Spleen (tissue), 11 donors: Measurements from ENCODE around the gene ABCC1. TPM values are rescaled to one million over a fixed set of nuclear protein-coding genes. Genes with fewer than 3 reads are reported as not detected.

Experiments used
- DNase-seq: peaks from one replicate; pipeline ENCODE4 v3.0.0-alpha.2; 2020
- H3K27ac ChIP-seq, 8 donors: fragments of 200-600 bp; sonication (generic) in 7 of 8; 1 replicate in 4 of 8; 2 replicates in 4 of 8; pipeline versions ENCODE4 v1.5.0 to v1.8.0; 2016 to 2021; ENCODE audit warnings: inconsistent platforms in 4 of 8, mild to moderate bottlenecking in 4 of 8, moderate library complexity in 1 of 8
- H3K27me3 ChIP-seq, 7 donors: fragments of 200-600 bp; sonication (generic) in 6 of 7; replicated peaks in 1 of 7; 1 replicate in 4 of 7; 2 replicates in 3 of 7; pipeline versions ENCODE4 v1.5.0 to v1.8.0; 2016 to 2021; ENCODE audit warnings: inconsistent platforms in 3 of 7, mild to moderate bottlenecking in 1 of 7
- H3K36me3 ChIP-seq, 6 donors: fragments of 200-600 bp; sonication (generic) in 5 of 6; 1 replicate in 4 of 6; 2 replicates in 2 of 6; pipeline versions ENCODE4 v1.5.0 to v1.8.0; 2016 to 2021; ENCODE audit warnings: inconsistent platforms in 2 of 6
- H3K4me1 ChIP-seq, 6 donors: fragments of 200-600 bp; sonication (generic) in 5 of 6; 1 replicate in 3 of 6; 2 replicates in 3 of 6; pipeline versions ENCODE4 v1.5.0 to v1.8.0; 2016 to 2021; ENCODE audit warnings: inconsistent platforms in 3 of 6
- H3K4me3 ChIP-seq, 8 donors: fragments of 200-600 bp; sonication (generic) in 7 of 8; 1 replicate in 4 of 8; 2 replicates in 4 of 8; pipeline versions ENCODE4 v1.5.0 to v1.8.0; 2016 to 2021; ENCODE audit warnings: inconsistent platforms in 4 of 8, mild to moderate bottlenecking in 4 of 8, moderate library complexity in 2 of 8
- H3K9me3 ChIP-seq, 8 donors: fragments of 200-600 bp; sonication (generic) in 7 of 8; 1 replicate in 4 of 8; 2 replicates in 4 of 8; pipeline versions ENCODE4 v1.5.0 to v1.8.0; 2016 to 2021; ENCODE audit warnings: inconsistent platforms in 4 of 8
- POLR2A ChIP-seq, 3 donors: fragments of 450-650 bp; IDR thresholded peaks; one replicate each; pipeline ENCODE4 v1.5.1; 2017; ENCODE audit warnings: antibody characterized with exemption in 3 of 3, mild to moderate bottlenecking in 1 of 3
- POLR2AphosphoS5 ChIP-seq, 3 donors: sonication (generic); formaldehyde crosslinking; IDR thresholded peaks; one replicate each; pipeline ENCODE4 v1.5.1; 2017; ENCODE audit warnings: antibody characterized with exemption in 3 of 3
- WGBS, 5 donors: extraction: QIAGEN DNeasy Blood & Tissue Kit in 3 of 5; methylation state at CpG; one replicate each; pipeline versions ENCODE4 v1.1.5 to v1.1.7; 2013 to 2018; 5-methylcytosine and 5-hydroxymethylcytosine counted together
- intact Hi-C: fragments of 100-400 bp; cut with DNase I; formaldehyde crosslinking; loops from one replicate; pipeline ENCODE4 v1.15.0; 2023; ENCODE audit warnings: low total_unique reads
- polyA plus RNA-seq, 3 donors: library from polyadenylated mRNA; stranded (reverse); fragments of 200-250 nt; gene quantifications; one replicate each; pipeline ENCODE4 v1.2.1, GENCODE V29; 2013
- total RNA-seq, 7 donors: library from RNA; depleted of rRNA in 3 of 7; stranded (reverse); fragments of >200 nt in 3 of 7; fragmentation: NEBNext Ultra II Directional in 4 of 7; extraction: Animal tissue kit (Norgen Biotek cat#: 25700) in 4 of 7; gene quantifications; one replicate each; pipeline versions ENCODE4 v1.1.0 to v1.2.1, GENCODE V29; 2016 to 2021
- TF ChIP-seq, protein P1 (sequence below), 11 experiments: fragments of 200-600 bp in 7 of 11; fragments of 450-650 bp in 4 of 11; sonication (generic) in 4 of 11; IDR thresholded peaks in 8 of 11; conservative IDR thresholded peaks in 3 of 11; 1 replicate in 7 of 11; 2 replicates in 4 of 11; pipeline versions ENCODE4 v1.4.0 to v1.8.0; 2016 to 2021; ENCODE audit warnings: antibody characterized with exemption in 11 of 11, inconsistent platforms in 4 of 11, mild to moderate bottlenecking in 1 of 11
- donor health status: healthy with polysubstance abuse.
- donor health status: DM: no; HTN: no; CAD: no; lungs with moderate emphysema.
- donor health status: DM: no; HTN: no; CAD: no.
- donor health status: Bipolar disorder and iron deficiency.
- donor health status: healthy.
- donor health status: DM: no; HTN: no; CAD: no.
- donor health status: DM: yes; HTN: yes; CAD: no.

Gene ABCC1
- total and polyA plus RNA-seq, 10 donors: 7.8 to 65.7 (median 52.5) TPM

- WGBS, 5 donors: 80 to 97% (median 83%) methylated on average over 8 of the region's 8 CpGs
- H3K36me3 ChIP-seq: peaks cover 0 to 22% (median 18%) of the 10 kb centered on the region in 6 donors
- peaks cover 0 to 52% (median 29%) of the 10 kb centered on the region in 6 donors for H3K4me1 ChIP-seq
- no peaks in the 10 kb centered on the region for H3K27me3 ChIP-seq
- TF ChIP-seq POLR2A (IDR thresholded peaks at IDR 0.05): no peak
- TF ChIP-seq POLR2AphosphoS5 (IDR thresholded peaks at IDR 0.05): no peak
- TF ChIP-seq, protein P1, sequence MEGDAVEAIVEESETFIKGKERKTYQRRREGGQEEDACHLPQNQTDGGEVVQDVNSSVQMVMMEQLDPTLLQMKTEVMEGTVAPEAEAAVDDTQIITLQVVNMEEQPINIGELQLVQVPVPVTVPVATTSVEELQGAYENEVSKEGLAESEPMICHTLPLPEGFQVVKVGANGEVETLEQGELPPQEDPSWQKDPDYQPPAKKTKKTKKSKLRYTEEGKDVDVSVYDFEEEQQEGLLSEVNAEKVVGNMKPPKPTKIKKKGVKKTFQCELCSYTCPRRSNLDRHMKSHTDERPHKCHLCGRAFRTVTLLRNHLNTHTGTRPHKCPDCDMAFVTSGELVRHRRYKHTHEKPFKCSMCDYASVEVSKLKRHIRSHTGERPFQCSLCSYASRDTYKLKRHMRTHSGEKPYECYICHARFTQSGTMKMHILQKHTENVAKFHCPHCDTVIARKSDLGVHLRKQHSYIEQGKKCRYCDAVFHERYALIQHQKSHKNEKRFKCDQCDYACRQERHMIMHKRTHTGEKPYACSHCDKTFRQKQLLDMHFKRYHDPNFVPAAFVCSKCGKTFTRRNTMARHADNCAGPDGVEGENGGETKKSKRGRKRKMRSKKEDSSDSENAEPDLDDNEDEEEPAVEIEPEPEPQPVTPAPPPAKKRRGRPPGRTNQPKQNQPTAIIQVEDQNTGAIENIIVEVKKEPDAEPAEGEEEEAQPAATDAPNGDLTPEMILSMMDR (IDR thresholded peaks at IDR 0.05 in 8 of 11, conservative IDR thresholded peaks at IDR 0.05 in 3 of 11): no peak
- H3K9me3 ChIP-seq: no peaks in the 10 kb centered on the region
- intact Hi-C loops: no loop called here
- no peak overlapping the region for H3K4me3 ChIP-seq
- no peak overlapping the region for H3K27ac ChIP-seq
- no peak for DNase-seq
These were observed 56.3 kb downstream of the ABCC1 start for GRCh38 chr16:16005721-16006120.

DNA sequence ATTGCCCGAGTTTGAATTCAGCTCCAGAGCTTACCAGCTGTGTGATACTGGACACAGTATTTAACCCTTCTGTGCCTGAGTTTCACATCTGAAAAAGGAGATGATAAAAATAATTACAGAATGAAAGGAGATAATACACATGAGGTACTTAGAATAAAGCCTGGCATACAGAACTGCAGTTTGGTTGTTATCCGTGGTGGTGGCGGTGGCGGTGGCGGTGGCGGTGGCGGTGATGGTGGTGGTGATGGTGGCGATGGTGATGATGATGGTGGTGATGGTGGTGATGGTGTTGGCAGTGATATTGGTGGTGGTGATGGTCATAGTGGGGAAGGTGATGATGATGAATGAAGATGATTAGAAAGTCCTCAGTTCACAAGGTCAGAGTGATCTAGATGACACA lies 57.2 kb downstream of the ABCC1 start:
- 68 to 86% (median 82%) methylated on average over 8 of the region's 8 CpGs for WGBS, 5 donors
- H3K36me3 ChIP-seq: peaks cover 0 to 31% (median 22%) of the 10 kb centered on the region in 6 donors
- no peaks in the 10 kb centered on the region for H3K27me3 ChIP-seq
- peaks cover 0 to 43% (median 28%) of the 10 kb centered on the region in 6 donors for H3K4me1 ChIP-seq
- no peak overlapping the region for H3K4me3 ChIP-seq
- no peak for DNase-seq
- H3K9me3 ChIP-seq: no peaks in the 10 kb centered on the region
- H3K27ac ChIP-seq: peak overlapping the region in 6 of 8 donors; percentile 58 to 86 (median 76)
- TF ChIP-seq, protein P1 (IDR thresholded peaks at IDR 0.05 in 8 of 11, conservative IDR thresholded peaks at IDR 0.05 in 3 of 11): no peak
- no peak for TF ChIP-seq POLR2AphosphoS5 (IDR thresholded peaks at IDR 0.05)
- no peak for TF ChIP-seq POLR2A (IDR thresholded peaks at IDR 0.05)
- intact Hi-C loops: no loop called here

DNA sequence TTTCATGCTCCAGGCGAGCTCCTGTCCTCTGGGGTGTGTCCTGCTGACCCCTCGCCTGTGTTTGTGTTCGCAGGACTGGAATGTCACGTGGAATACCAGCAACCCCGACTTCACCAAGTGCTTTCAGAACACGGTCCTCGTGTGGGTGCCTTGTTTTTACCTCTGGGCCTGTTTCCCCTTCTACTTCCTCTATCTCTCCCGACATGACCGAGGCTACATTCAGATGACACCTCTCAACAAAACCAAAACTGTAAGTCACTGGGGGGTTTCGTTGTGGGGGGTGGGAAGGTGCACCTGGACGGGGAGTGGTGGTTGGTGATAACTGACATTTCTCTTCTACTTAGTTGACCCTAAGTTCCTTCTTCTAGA lies 58.3 kb downstream of the ABCC1 start:
- DNase-seq: no peak
- WGBS, 5 donors: 32 to 54% (median 38%) methylated on average over 11 of the region's 11 CpGs
- Histone ChIP-seq H3K27ac (peak overlapping the region; percentile 42 to 86 (median 74)), H3K9me3 (no peaks in the 10 kb centered on the region), H3K36me3 (peaks cover 0 to 42% (median 30%) of the 10 kb centered on the region in 6 donors), H3K4me1 (peaks cover 0 to 38% (median 28%) of the 10 kb centered on the region in 6 donors), H3K4me3 (peak overlapping the region in 1 of 8 donors; percentile 15), H3K27me3 (no peaks in the 10 kb centered on the region)
- intact Hi-C loops: no loop called here
- TF ChIP-seq POLR2A (IDR thresholded peaks at IDR 0.05): no peak
- TF ChIP-seq POLR2AphosphoS5 (IDR thresholded peaks at IDR 0.05): no peak
- TF ChIP-seq, protein P1 (IDR thresholded peaks at IDR 0.05 in 8 of 11, conservative IDR thresholded peaks at IDR 0.05 in 3 of 11): no peak

DNA sequence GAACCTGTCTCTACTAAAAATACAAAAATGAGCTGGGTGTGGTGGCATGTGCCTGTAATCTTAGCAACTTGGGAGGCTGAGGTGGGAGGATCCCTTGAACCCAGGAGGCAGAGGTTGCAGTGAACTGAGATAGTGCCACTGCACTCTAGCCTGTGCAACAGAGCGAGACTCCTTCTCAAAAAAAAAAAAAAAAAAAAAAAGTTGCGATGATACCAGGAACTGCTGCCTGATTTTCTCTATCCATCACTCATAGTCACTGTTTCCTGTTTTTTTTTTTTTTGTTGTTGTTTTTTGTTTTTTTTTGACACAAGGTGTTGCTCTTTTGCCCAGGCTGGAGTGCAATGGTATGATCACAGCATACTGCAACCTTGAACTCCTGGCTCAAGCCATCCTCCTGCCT lies 59.2 kb downstream of the ABCC1 start:
- H3K4me1 ChIP-seq: peaks cover 0 to 38% (median 28%) of the 10 kb centered on the region in 6 donors

More for the DNA sequence above, 59.2 kb downstream of the ABCC1 start:
- intact Hi-C loops: no loop called here
- 70 to 83% (median 72%) methylated on average over 2 of the region's 2 CpGs for WGBS, 5 donors
- H3K36me3 ChIP-seq: peaks cover 0 to 51% (median 37%) of the 10 kb centered on the region in 6 donors
- H3K27ac ChIP-seq: peak overlapping the region in 5 of 8 donors; percentile 58 to 86 (median 78)
- TF ChIP-seq POLR2A (IDR thresholded peaks at IDR 0.05) (no peak), POLR2AphosphoS5 (IDR thresholded peaks at IDR 0.05) (no peak)
- TF ChIP-seq, protein P1 (IDR thresholded peaks at IDR 0.05 in 8 of 11, conservative IDR thresholded peaks at IDR 0.05 in 3 of 11): no peak
- peak overlapping the region in 1 of 8 donors; percentile 15 for H3K4me3 ChIP-seq
- DNase-seq: no peak
- no peaks in the 10 kb centered on the region for H3K27me3 ChIP-seq
- H3K9me3 ChIP-seq: no peaks in the 10 kb centered on the region
